Astrocyte (in vitro differentiated cells and primary cell): Measurements from ENCODE around the gene XG. TPM values are rescaled to one million over a fixed set of nuclear protein-coding genes. Genes with fewer than 3 reads are reported as not detected.

Experiments
- DNase-seq: peaks from one replicate; pipeline ENCODE4 v3.0.0-alpha.2; 2010; ENCODE audit warnings: low read depth
- FAIRE-seq: peaks from 2 replicates; lab custom pipeline; 2011; peaks lifted over from hg19 to GRCh38; lab: Jason Lieb, UNC
- H2AFZ ChIP-seq: 2 replicates; pipeline ENCODE4 v1.6.0; 2012; ENCODE audit warnings: low read depth, low read length, inconsistent platforms
- H3K27ac ChIP-seq: 2 replicates; pipeline ENCODE4 v1.5.1; 2011; ENCODE audit warnings: low read depth, low read length, inconsistent platforms
- H3K27me3 ChIP-seq: 2 replicates; pipeline ENCODE4 v1.6.0; 2011; ENCODE audit warnings: low read length, inconsistent platforms; ENCODE audit not compliant: insufficient read depth
- H3K36me3 ChIP-seq: 2 replicates; pipeline ENCODE4 v1.5.1; 2011; ENCODE audit warnings: low read length, inconsistent platforms; ENCODE audit not compliant: insufficient read depth
- H3K4me1 ChIP-seq: 2 replicates; pipeline ENCODE4 v1.5.1; 2011; ENCODE audit warnings: low read length, inconsistent platforms; ENCODE audit not compliant: insufficient read depth
- H3K4me2 ChIP-seq: 2 replicates; pipeline ENCODE4 v1.6.0; 2012; ENCODE audit warnings: low read length, inconsistent platforms
- H3K4me3 ChIP-seq: 2 replicates; pipeline ENCODE4 v1.5.1; 2011; ENCODE audit warnings: low read depth, mild to moderate bottlenecking, low read length, inconsistent platforms; ENCODE audit not compliant: insufficient read depth
- H3K79me2 ChIP-seq: 2 replicates; pipeline ENCODE4 v1.6.0; 2012; ENCODE audit warnings: mild to moderate bottlenecking, low read length, inconsistent platforms; ENCODE audit not compliant: insufficient read depth
- H3K9ac ChIP-seq: 2 replicates; pipeline ENCODE4 v1.6.0; 2012; ENCODE audit warnings: mild to moderate bottlenecking, low read length, inconsistent platforms
- H3K9me3 ChIP-seq: 2 replicates; pipeline ENCODE4 v1.5.1; 2012; ENCODE audit warnings: low read depth, mild to moderate bottlenecking, low read length, inconsistent platforms; ENCODE audit not compliant: insufficient read depth
- H4K20me1 ChIP-seq: 2 replicates; pipeline ENCODE4 v1.6.0; 2012; ENCODE audit warnings: low read length, inconsistent platforms; ENCODE audit not compliant: insufficient read depth
- H3K27ac Mint-ChIP-seq: one replicate; pipeline ENCODE4 v1.8.0; 2021; ENCODE audit warnings: mild to moderate bottlenecking, mixed read lengths; ENCODE audit not compliant: unreplicated experiment
- H3K27me3 Mint-ChIP-seq: one replicate; pipeline ENCODE4 v1.8.0; 2021; ENCODE audit warnings: low read depth, mixed read lengths; ENCODE audit not compliant: unreplicated experiment
- H3K36me3 Mint-ChIP-seq: one replicate; pipeline ENCODE4 v1.8.0; 2021; ENCODE audit warnings: low read depth, mixed read lengths; ENCODE audit not compliant: unreplicated experiment
- H3K4me1 Mint-ChIP-seq: one replicate; pipeline ENCODE4 v1.8.0; 2021; ENCODE audit warnings: low read depth, mixed read lengths; ENCODE audit not compliant: unreplicated experiment
- H3K4me3 Mint-ChIP-seq: one replicate; pipeline ENCODE4 v1.8.0; 2021; ENCODE audit warnings: mild to moderate bottlenecking, moderate library complexity, mixed read lengths; ENCODE audit not compliant: unreplicated experiment
- H3K9me3 Mint-ChIP-seq: one replicate; pipeline ENCODE4 v1.8.0; 2021; ENCODE audit warnings: mild to moderate bottlenecking, mixed read lengths; ENCODE audit not compliant: unreplicated experiment
- CTCF ChIP-seq: IDR thresholded peaks from 2 replicates; pipeline ENCODE4 v1.5.1; 2011; ENCODE audit warnings: low read depth, mild to moderate bottlenecking, inconsistent platforms, low read length, moderate library complexity; ENCODE audit not compliant: insufficient read depth
- EZH2 ChIP-seq: IDR thresholded peaks from 2 replicates; pipeline ENCODE4 v1.6.1; 2012; ENCODE audit warnings: mild to moderate bottlenecking, low read length, inconsistent platforms; ENCODE audit not compliant: insufficient read depth
- total RNA-seq: library from RNA; stranded (reverse); gene quantifications from 2 replicates; pipeline ENCODE4 v1.2.1, GENCODE V29; 2021

Gene XG
- total RNA-seq, 1 donor from 2014 or later, result 0.30 TPM

- H3K27me3 Mint-ChIP-seq, result peaks cover 4% of the 10 kb centered on the region
- Histone ChIP-seq H3K4me1 (no peaks in the 10 kb centered on the region), H3K27me3 (no peaks in the 10 kb centered on the region), H3K9ac (no peak overlapping the region), H3K36me3 (no peaks in the 10 kb centered on the region), H4K20me1 (no peaks in the 10 kb centered on the region), H3K27ac (no peak overlapping the region), H3K9me3 (no peaks in the 10 kb centered on the region), H2AFZ (no peak overlapping the region), H3K79me2 (no peaks in the 10 kb centered on the region), H3K4me2 (no peak overlapping the region), H3K4me3 (no peak overlapping the region)
- no peaks in the 10 kb centered on the region for H3K4me1 Mint-ChIP-seq
- no peaks in the 10 kb centered on the region for H3K9me3 Mint-ChIP-seq
- TF ChIP-seq EZH2 (no peak), CTCF (no peak)
- H3K27ac Mint-ChIP-seq, result no peak overlapping the region
- no peaks in the 10 kb centered on the region for H3K36me3 Mint-ChIP-seq
- FAIRE-seq, result no peak
- no peak for DNase-seq
- no peak overlapping the region for H3K4me3 Mint-ChIP-seq
Observed at GRCh38 chrX:2788980-2789379, 37.1 kb downstream of the XG start.

- no peak overlapping the region for H2AFZ ChIP-seq
- no peak overlapping the region for H3K4me2 ChIP-seq
- no peaks in the 10 kb centered on the region for H3K9me3 ChIP-seq
- H3K4me3 Mint-ChIP-seq, result no peak overlapping the region
- no peak overlapping the region for H3K27ac Mint-ChIP-seq
- no peak for TF ChIP-seq CTCF
- no peak for TF ChIP-seq EZH2
- H3K4me1 Mint-ChIP-seq, result no peaks in the 10 kb centered on the region
- H3K9me3 Mint-ChIP-seq, result no peaks in the 10 kb centered on the region
- no peak overlapping the region for H3K27ac ChIP-seq
- DNase-seq, result no peak
- H3K36me3 ChIP-seq, result no peaks in the 10 kb centered on the region
- H3K4me3 ChIP-seq, result no peak overlapping the region
- no peaks in the 10 kb centered on the region for H3K27me3 ChIP-seq
- no peak overlapping the region for H3K9ac ChIP-seq
- peaks cover 4% of the 10 kb centered on the region for H3K27me3 Mint-ChIP-seq
- no peak for FAIRE-seq
- no peaks in the 10 kb centered on the region for H3K79me2 ChIP-seq
- no peaks in the 10 kb centered on the region for H3K4me1 ChIP-seq
- no peaks in the 10 kb centered on the region for H4K20me1 ChIP-seq
- no peaks in the 10 kb centered on the region for H3K36me3 Mint-ChIP-seq
Observed at GRCh38 chrX:2789569-2789968, 37.7 kb downstream of the XG start.

GRCh38 chrX:2793752-2794151, 41.9 kb downstream of the XG start:
- FAIRE-seq, result no peak
- H3K79me2 ChIP-seq, result no peaks in the 10 kb centered on the region
- H3K4me3 ChIP-seq, result no peak overlapping the region
- H3K4me2 ChIP-seq, result no peak overlapping the region
- no peak overlapping the region for H3K9ac ChIP-seq
- Mint-ChIP-seq H3K4me3 (no peak overlapping the region), H3K27ac (no peak overlapping the region), H3K9me3 (no peaks in the 10 kb centered on the region), H3K27me3 (peaks cover 4% of the 10 kb centered on the region), H3K36me3 (no peaks in the 10 kb centered on the region), H3K4me1 (no peaks in the 10 kb centered on the region)
- H2AFZ ChIP-seq, result no peak overlapping the region
- no peaks in the 10 kb centered on the region for H3K27me3 ChIP-seq
- H3K36me3 ChIP-seq, result no peaks in the 10 kb centered on the region
- TF ChIP-seq CTCF (no peak), EZH2 (no peak)
- H3K9me3 ChIP-seq, result no peaks in the 10 kb centered on the region
- no peaks in the 10 kb centered on the region for H4K20me1 ChIP-seq
- no peaks in the 10 kb centered on the region for H3K4me1 ChIP-seq
- no peak for DNase-seq
- no peak overlapping the region for H3K27ac ChIP-seq
